ENCODE data around the gene JPH2. TPM values are rescaled to one million over a fixed set of nuclear protein-coding genes. Genes with fewer than 3 reads are reported as not detected.
"Not testable (repeated sequence)": the region's sequence is repeated elsewhere in the genome, so short reads cannot be mapped to it uniquely, and the experiment has no call there.

The JPH2 gene
- total and polyA plus RNA-seq, 2 donors: 40.5 to 83.5 TPM

GRCh38 chr20:44207126-44207723 lies 20.2 kb upstream of the JPH2 start:
- no peak overlapping the region for H3K4me3 ChIP-seq (ENCODE audit: low read depth, low read length)
- peaks cover 3% of the 10 kb centered on the region for H3K4me1 ChIP-seq (ENCODE audit: insufficient read depth)
- no peak overlapping the region for H3K27ac ChIP-seq (ENCODE audit: low read depth)
- DNase-seq (ENCODE audit: extremely low spot score): no peak
- H3K36me3 ChIP-seq (ENCODE audit: insufficient read depth): no peaks in the 10 kb centered on the region
- WGBS: 34% methylated on average over 3 of the region's 3 CpGs

GRCh38 chr20:44206132-44206531 lies 19.1 kb upstream of the JPH2 start:
- H3K4me3 ChIP-seq (ENCODE audit: low read depth, low read length): no peak overlapping the region
- H3K36me3 ChIP-seq (ENCODE audit: insufficient read depth): no peaks in the 10 kb centered on the region
- H3K27ac ChIP-seq (ENCODE audit: low read depth): no peak overlapping the region
- no peaks in the 10 kb centered on the region for H3K4me1 ChIP-seq (ENCODE audit: insufficient read depth)
- DNase-seq (ENCODE audit: extremely low spot score): no peak

GRCh38 chr20:44204832-44205215 lies 17.8 kb upstream of the JPH2 start:
- Histone ChIP-seq H3K27ac (ENCODE audit: low read depth) (no peak overlapping the region), H3K36me3 (ENCODE audit: insufficient read depth) (no peaks in the 10 kb centered on the region), H3K4me1 (ENCODE audit: insufficient read depth) (no peaks in the 10 kb centered on the region), H3K4me3 (ENCODE audit: low read depth, low read length) (no peak overlapping the region)
- no peak for DNase-seq (ENCODE audit: extremely low spot score)
- WGBS: 92% methylated on average over 10 of the region's 10 CpGs

- WGBS: 87% methylated on average over 4 of the region's 4 CpGs
- Histone ChIP-seq H3K4me1 (ENCODE audit: insufficient read depth) (no peaks in the 10 kb centered on the region), H3K4me3 (ENCODE audit: low read depth, low read length) (no peak overlapping the region)
Observed at GRCh38 chr20:44204156-44204831, 17.3 kb upstream of the JPH2 start.

GRCh38 chr20:44203161-44203560 lies 16.2 kb upstream of the JPH2 start:
- H3K27ac ChIP-seq (ENCODE audit: low read depth): no peak overlapping the region
- H3K36me3 ChIP-seq (ENCODE audit: insufficient read depth): no peaks in the 10 kb centered on the region

More at GRCh38 chr20:44204156-44204831, 17.3 kb upstream of the JPH2 start:
- Histone ChIP-seq H3K27ac (ENCODE audit: low read depth) (no peak overlapping the region), H3K36me3 (ENCODE audit: insufficient read depth) (no peaks in the 10 kb centered on the region)
- no peak for DNase-seq (ENCODE audit: extremely low spot score)

GRCh38 chr20:44200983-44201382 lies 14.0 kb upstream of the JPH2 start:
- no peaks in the 10 kb centered on the region for H3K4me1 ChIP-seq (ENCODE audit: insufficient read depth)
- no peak overlapping the region for H3K4me3 ChIP-seq (ENCODE audit: low read depth, low read length)
- 48% methylated on average over 2 of the region's 2 CpGs for WGBS
- H3K27ac ChIP-seq (ENCODE audit: low read depth): no peak overlapping the region
- H3K36me3 ChIP-seq (ENCODE audit: insufficient read depth): peaks cover 9% of the 10 kb centered on the region
- DNase-seq (ENCODE audit: extremely low spot score): no peak

More at GRCh38 chr20:44203161-44203560, 16.2 kb upstream of the JPH2 start:
- no peak overlapping the region for H3K4me3 ChIP-seq (ENCODE audit: low read depth, low read length)
- no peak for DNase-seq (ENCODE audit: extremely low spot score)
- H3K4me1 ChIP-seq (ENCODE audit: insufficient read depth): no peaks in the 10 kb centered on the region
- 59% methylated on average over 2 of the region's 2 CpGs for WGBS

GRCh38 chr20:44200371-44200770 lies 13.4 kb upstream of the JPH2 start:
- WGBS: 75% methylated on average over 4 of the region's 4 CpGs
- Histone ChIP-seq H3K27ac (ENCODE audit: low read depth) (no peak overlapping the region), H3K36me3 (ENCODE audit: insufficient read depth) (peaks cover 9% of the 10 kb centered on the region), H3K4me3 (ENCODE audit: low read depth, low read length) (no peak overlapping the region), H3K4me1 (ENCODE audit: insufficient read depth) (no peaks in the 10 kb centered on the region)
- no peak for DNase-seq (ENCODE audit: extremely low spot score)

GRCh38 chr20:44199877-44200276 lies 12.9 kb upstream of the JPH2 start:
- DNase-seq (ENCODE audit: extremely low spot score): no peak
- Histone ChIP-seq H3K4me3 (ENCODE audit: low read depth, low read length) (no peak overlapping the region), H3K36me3 (ENCODE audit: insufficient read depth) (peaks cover 9% of the 10 kb centered on the region), H3K4me1 (ENCODE audit: insufficient read depth) (no peaks in the 10 kb centered on the region), H3K27ac (ENCODE audit: low read depth) (no peak overlapping the region)
- 94% methylated on average over 4 of the region's 4 CpGs for WGBS

GRCh38 chr20:44198872-44199271 lies 11.9 kb upstream of the JPH2 start:
- Histone ChIP-seq H3K36me3 (ENCODE audit: insufficient read depth) (peaks cover 9% of the 10 kb centered on the region), H3K27ac (ENCODE audit: low read depth) (no peak overlapping the region), H3K4me1 (ENCODE audit: insufficient read depth) (no peaks in the 10 kb centered on the region), H3K4me3 (ENCODE audit: low read depth, low read length) (no peak overlapping the region)
- DNase-seq (ENCODE audit: extremely low spot score): no peak
- WGBS: 92% methylated on average over 4 of the region's 4 CpGs

- peaks cover 9% of the 10 kb centered on the region for H3K36me3 ChIP-seq (ENCODE audit: insufficient read depth)
Observed at GRCh38 chr20:44196271-44196670, 9.3 kb upstream of the JPH2 start.

GRCh38 chr20:44195605-44196004 lies 8.6 kb upstream of the JPH2 start:
- no peak for DNase-seq (ENCODE audit: extremely low spot score)
- Histone ChIP-seq H3K27ac (ENCODE audit: low read depth) (no peak overlapping the region), H3K4me1 (ENCODE audit: insufficient read depth) (no peaks in the 10 kb centered on the region), H3K36me3 (ENCODE audit: insufficient read depth) (peaks cover 9% of the 10 kb centered on the region), H3K4me3 (ENCODE audit: low read depth, low read length) (no peak overlapping the region)
- 89% methylated on average over 1 of the region's 1 CpG for WGBS

More at GRCh38 chr20:44196271-44196670, 9.3 kb upstream of the JPH2 start:
- Histone ChIP-seq H3K27ac (ENCODE audit: low read depth) (no peak overlapping the region), H3K4me3 (ENCODE audit: low read depth, low read length) (no peak overlapping the region), H3K4me1 (ENCODE audit: insufficient read depth) (no peaks in the 10 kb centered on the region)
- WGBS: 70% methylated on average over 3 of the region's 3 CpGs
- DNase-seq (ENCODE audit: extremely low spot score): no peak

- WGBS: 53% methylated on average over 2 of the region's 2 CpGs
- no peaks in the 10 kb centered on the region for H3K4me1 ChIP-seq (ENCODE audit: insufficient read depth)
- no peak overlapping the region for H3K4me3 ChIP-seq (ENCODE audit: low read depth, low read length)
- no peak overlapping the region for H3K27ac ChIP-seq (ENCODE audit: low read depth)
- no peak for DNase-seq (ENCODE audit: extremely low spot score)
- H3K36me3 ChIP-seq (ENCODE audit: insufficient read depth): peaks cover 9% of the 10 kb centered on the region
Observed at GRCh38 chr20:44193801-44194200, 6.8 kb upstream of the JPH2 start.

- H3K36me3 ChIP-seq (ENCODE audit: insufficient read depth); H3K4me1 ChIP-seq (ENCODE audit: insufficient read depth); H3K27ac ChIP-seq (ENCODE audit: low read depth); DNase-seq (ENCODE audit: extremely low spot score); H3K4me3 ChIP-seq (ENCODE audit: low read depth, low read length): not testable (repeated sequence)
- 96% methylated on average over 5 of the region's 5 CpGs for WGBS
Observed at GRCh38 chr20:44191640-44192039, 4.7 kb upstream of the JPH2 start.

GRCh38 chr20:44190197-44190852 lies 3.3 kb upstream of the JPH2 start:
- 26% methylated on average over 15 of the region's 15 CpGs for WGBS
- H3K27ac ChIP-seq (ENCODE audit: low read depth); H3K4me1 ChIP-seq (ENCODE audit: insufficient read depth); DNase-seq (ENCODE audit: extremely low spot score); H3K36me3 ChIP-seq (ENCODE audit: insufficient read depth); H3K4me3 ChIP-seq (ENCODE audit: low read depth, low read length): not testable (repeated sequence)
